GM18870 (cell line): ENCODE data around the gene GRAPL.
"Not testable (repeated sequence)": the region's sequence is repeated elsewhere in the genome, so short reads cannot be mapped to it uniquely, and the experiment has no call there.

ENCODE experiments used
- ATAC-seq: cut with Tn5 transposase; IDR thresholded peaks from one replicate; pipeline ENCODE4 v1.9.1; 2021; ENCODE audit warnings: moderate library complexity; ENCODE audit not compliant: unreplicated experiment

GRAPL gene

DNA sequence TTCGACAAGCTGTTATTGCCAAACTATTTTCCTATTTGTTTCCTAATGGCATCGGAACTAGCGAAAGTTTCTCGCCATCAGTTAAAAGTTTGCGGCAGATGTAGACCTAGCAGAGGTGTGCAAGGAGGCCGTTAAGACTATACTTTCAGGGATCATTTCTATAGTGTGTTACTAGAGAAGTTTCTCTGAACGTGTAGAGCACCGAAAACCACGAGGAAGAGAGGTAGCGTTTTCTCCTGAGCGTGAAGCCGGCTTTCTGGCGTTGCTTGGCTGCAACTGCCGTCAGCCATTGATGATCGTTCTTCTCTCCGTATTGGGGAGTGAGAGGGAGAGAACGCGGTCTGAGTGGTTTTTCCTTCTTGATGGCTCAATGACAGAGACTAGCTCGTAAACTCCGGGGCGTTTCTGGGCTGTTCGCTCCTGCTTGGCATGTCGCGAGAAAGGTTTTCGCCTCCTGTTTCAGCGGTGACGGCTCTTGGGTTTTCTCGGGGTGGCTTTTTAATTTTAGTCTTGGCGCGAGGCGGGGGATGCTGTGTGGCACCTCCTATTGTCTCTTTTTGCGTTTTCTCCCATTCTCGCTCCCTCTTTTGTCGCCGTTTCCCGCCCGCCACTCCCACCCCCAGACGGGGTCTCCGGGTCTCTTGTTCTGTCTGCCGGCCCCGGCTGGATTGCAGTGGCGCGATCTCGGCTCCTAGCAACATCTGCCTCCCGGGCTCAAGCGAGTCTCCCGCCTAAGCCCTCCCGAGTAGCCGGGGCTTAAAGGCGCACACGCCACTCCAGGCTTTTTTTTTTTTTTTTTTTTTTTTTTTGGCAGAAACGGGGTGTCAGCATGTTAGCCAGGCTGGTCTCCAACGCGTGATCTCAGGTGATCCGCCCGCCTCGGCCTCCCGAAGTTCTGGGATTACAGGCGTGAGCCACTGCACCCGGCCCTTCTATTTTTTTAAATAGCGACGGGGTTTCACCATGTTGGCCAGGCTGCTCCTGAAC lies 60.8 kb downstream of the GRAPL start:
- ATAC-seq: not testable (repeated sequence)

DNA sequence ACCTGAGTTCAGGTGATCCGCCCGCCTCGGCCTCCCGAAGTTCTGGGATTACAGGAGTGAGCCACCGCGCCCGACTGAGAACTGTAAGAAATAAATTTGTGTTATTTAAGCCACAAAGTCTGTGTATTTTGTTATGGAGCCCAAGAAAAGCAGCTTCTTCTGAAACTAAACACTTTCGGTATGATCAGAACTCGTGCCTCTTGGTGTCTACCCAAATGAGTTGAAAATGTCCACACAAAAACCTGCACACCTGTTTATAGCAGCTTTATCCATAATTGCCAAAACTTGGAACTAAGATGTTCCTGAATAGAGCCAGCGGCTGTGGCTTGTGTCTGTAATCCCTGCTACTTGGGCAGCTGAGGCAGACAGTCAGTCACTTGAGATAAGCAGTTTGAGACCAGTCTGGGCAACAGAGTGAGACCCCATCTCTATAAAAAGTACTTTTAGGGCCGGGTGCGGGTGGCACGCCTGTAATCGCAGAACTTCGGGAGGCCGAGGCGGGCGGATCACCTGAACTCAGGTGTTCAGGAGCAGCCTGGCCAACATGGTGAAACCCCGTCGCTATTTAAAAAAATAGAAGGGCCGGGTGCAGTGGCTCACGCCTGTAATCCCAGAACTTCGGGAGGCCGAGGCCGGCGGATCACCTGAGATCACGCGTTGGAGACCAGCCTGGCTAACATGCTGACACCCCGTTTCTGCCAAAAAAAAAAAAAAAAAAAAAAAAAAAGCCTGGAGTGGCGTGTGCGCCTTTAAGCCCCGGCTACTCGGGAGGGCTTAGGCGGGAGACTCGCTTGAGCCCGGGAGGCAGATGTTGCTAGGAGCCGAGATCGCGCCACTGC lies 61.7 kb downstream of the GRAPL start:
- ATAC-seq: peak; percentile 57

- ATAC-seq: not testable (repeated sequence)
These were observed 62.5 kb downstream of the GRAPL start for GRCh38 chr17:19189781-19190405.

DNA sequence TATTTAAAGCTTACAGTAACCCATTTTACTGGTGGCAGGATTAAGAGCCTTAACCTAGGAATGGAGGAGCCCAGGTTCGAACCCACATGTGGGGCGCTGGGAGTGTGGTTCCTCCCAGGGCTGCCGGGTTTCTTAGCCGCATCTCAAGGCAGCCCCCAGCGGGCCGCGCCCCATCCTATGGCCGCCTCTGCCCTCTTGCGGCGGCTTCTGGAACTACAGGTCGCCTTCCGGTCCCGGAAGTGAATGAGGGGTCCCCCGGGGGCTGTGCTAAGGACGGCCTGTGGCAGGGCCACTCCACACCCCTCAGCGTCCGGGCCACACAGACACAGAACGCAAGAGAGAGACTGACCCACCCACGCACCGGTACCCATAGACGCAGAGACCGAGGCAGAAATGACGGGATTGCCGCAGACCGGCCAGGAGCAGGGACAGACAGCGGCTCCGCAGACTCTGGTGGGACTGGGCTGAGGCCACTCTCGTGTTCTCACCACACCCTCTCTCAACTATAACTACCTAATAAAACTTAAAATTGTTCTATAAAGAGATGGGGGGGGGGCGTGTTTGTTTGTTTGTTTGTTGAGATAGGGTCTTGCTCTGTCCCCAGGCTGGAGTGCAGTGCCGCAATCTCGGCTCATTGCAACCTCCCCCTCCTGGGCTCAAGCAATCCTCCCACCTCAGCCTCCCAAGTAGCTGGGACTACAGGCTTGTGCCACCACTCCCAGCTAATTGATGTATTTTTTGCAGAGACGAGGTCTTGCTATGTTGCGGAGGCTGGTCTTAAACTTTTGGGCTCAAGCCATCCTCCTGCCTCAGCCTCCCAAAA lies 69.2 kb downstream of the GRAPL start:
- ATAC-seq: not testable (repeated sequence)

- ATAC-seq: not testable (repeated sequence)
These were observed 75.1 kb downstream of the GRAPL start for GRCh38 chr17:19202448-19202847.

- ATAC-seq: not testable (repeated sequence)
These were observed 76.0 kb downstream of the GRAPL start for GRCh38 chr17:19203429-19203828.
